Sciatic nerve (tissue), 2 donors: ENCODE data around the gene WFIKKN2. TPM values are rescaled to one million over a fixed set of nuclear protein-coding genes. Genes with fewer than 3 reads are reported as not detected.
"Not testable (repeated sequence)": the region's sequence is repeated elsewhere in the genome, so short reads cannot be mapped to it uniquely, and the experiment has no call there.

Experiments used
- ATAC-seq: fragments of 200-7000 bp; cut with Tn5 transposase; one replicate; pipeline ENCODE4 v1.9.1; 2020; ENCODE audit warnings: mild to moderate bottlenecking, moderate library complexity
- DNase-seq: peaks from one replicate; pipeline ENCODE4 v3.0.0-alpha.2; 2020; ENCODE audit warnings: low spot score
- intact Hi-C: fragments of 100-400 bp; cut with DNase I; formaldehyde crosslinking; loops from one replicate; pipeline ENCODE4 v1.14.2; 2022
- total RNA-seq: library from RNA; stranded (reverse); fragmentation: NEBNext Ultra II Directional; extraction: Animal tissue kit (Norgen Biotek cat#: 25700); gene quantifications from one replicate; pipeline ENCODE4 v1.2.1, GENCODE V29; 2021
- donor health status: DM: no; HTN: no; CAD: no.
- donor health status: DM: no; HTN: no; CAD: no.

Gene WFIKKN2
- total RNA-seq, 1 donor from 2014 or later, result 2.0 TPM

DNA sequence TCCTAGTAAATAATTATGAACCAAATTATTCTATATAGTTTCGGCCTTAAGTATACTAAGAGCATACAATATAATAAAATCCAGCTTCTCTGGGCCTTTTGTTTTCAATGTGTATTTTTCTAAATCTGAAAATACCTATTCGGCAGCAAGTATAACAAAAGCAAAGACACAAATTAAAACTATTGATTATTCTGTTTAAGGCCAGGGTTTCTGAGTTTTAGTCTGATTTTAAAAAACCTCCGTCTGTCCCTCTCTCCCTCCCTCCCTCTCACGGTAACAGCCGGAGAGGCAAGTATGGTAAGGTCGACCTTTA is 29.3 kb downstream of the WFIKKN2 start:
- ATAC-seq (no peak), DNase-seq (no peak)
- intact Hi-C loops, result loop anchor here (5.0 kb wide), 1 partner anchor 83 kb away; no protein-coding TSS in a partner anchor

DNA sequence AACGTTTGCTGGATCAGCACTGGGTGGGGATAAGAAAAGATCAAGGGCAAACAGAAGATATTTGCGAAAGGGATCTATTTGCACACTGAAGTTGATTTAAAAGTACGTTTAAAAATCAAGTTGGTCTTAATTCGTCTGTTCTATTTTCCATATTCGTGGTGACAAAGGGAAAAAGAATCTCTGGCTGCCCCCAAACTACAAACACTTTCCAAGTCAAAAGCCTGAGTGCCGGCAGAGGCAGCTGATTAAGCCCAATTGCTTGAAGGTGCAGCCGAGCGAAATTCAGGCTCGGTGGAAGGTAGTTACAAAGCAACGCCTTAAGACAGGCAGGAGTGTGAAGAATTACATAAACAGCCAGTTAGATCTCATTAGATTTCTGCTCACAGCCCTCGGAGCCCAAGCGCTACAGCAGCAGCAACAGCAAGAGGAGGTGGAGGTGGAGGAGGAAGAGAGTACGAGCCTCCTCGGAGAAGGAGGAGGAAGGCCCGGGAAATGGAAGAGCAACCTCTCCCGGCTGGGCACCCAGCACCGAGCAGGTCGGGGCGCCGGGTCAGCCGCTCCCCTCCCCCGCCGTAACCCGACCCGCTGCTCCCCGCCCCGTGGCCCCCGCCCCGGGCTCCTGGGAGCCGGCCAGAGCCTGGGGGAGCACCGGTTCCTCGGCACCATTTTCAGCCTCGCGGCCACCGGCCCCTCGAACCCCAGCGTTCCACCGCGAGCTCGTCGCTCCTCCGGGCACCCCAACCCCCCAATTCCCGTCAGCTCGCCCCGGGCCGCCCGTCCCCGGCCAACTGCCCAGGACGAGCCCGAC is 29.9 kb downstream of the WFIKKN2 start:
- DNase-seq, result peak; percentile 84
- intact Hi-C loops, result no loop called here
- no peak for ATAC-seq

DNA sequence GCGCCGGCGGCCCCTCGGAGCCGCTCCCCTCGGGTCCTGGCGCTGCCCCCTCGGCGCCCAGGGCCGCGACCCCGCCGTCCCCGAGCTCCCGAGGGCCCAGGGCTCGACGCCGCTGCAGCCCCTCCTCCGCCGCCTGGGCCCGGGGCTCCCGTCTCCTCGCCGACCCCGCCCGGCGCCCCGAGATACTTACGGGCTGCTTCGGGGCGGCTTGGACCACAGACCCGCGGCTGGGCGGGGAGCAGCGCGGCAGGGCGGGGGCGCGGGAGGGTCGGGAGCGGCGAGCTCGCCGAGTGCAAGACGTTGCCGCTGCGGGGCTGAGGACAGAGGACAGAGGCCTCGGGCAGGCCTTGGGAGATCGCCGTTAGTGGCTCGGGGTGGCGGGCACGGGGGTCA is 30.5 kb downstream of the WFIKKN2 start:
- intact Hi-C loops, result no loop called here
- ATAC-seq (no peak), DNase-seq (no peak)

DNA sequence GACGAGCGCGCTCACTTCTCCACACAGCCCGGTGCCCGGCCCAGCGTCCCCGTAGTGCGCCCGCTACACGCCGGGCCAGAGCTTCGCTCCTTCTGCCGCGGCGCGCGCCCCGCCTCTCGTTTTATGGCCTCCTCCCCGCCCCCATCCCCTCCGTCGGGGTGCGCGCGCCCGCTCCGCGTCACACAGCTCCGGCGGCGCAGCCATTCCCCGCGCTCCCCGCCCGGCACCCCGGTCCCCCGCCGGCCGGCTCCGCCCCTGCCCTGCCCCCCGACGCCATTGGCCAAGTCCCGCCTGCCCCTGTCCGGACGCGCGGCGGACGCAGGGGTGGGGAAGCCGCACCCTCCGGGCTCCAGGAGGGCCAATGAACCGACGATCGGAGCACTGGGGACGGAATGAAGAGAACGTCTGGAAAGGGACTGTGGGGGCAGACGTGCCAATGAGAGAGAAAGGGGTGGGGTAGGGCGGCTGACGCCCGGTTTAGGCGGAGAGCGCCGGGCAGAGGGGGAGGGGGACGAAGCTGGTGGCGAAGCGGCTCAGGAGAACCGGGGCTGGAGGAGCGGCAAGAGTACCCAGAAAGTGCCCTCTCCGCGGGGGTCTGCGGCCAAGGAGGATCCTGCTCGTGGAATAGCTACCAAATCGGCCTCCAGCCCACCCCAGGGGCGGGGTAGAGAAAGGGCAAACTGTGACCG is 31.0 kb downstream of the WFIKKN2 start, which contains the start of gene TOB1:
TOB1 (minus strand) TSS at position 94 of the 689 bp plus-strand sequence. CDS start 2,337 bp downstream, outside the sequence.
- ATAC-seq (peak; percentile 92), DNase-seq (peak; percentile 99)
- intact Hi-C loops, result no loop called here

DNA sequence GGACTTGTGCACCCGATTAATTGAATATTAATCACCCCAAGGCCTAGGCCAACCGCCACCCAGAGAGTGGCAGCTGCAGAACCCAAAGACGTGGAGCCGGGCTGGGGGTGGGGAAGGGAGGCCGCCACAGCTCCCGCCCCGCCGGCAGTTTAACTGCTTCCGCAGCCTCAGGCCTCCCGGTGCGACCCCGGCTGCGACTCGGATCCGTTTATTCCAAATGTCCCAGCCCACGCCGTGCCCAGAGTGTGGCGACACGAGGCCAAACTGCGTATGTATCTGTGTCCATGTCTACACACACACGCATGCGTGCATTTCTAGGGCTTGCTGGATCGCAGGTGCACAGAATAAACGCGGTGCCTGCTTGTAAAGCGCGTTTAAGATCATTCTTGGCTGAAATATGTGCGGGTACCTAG is 31.6 kb downstream of the WFIKKN2 start:
- DNase-seq, result peak; percentile 85
- intact Hi-C loops, result no loop called here
- ATAC-seq, result peak; percentile 54

DNA sequence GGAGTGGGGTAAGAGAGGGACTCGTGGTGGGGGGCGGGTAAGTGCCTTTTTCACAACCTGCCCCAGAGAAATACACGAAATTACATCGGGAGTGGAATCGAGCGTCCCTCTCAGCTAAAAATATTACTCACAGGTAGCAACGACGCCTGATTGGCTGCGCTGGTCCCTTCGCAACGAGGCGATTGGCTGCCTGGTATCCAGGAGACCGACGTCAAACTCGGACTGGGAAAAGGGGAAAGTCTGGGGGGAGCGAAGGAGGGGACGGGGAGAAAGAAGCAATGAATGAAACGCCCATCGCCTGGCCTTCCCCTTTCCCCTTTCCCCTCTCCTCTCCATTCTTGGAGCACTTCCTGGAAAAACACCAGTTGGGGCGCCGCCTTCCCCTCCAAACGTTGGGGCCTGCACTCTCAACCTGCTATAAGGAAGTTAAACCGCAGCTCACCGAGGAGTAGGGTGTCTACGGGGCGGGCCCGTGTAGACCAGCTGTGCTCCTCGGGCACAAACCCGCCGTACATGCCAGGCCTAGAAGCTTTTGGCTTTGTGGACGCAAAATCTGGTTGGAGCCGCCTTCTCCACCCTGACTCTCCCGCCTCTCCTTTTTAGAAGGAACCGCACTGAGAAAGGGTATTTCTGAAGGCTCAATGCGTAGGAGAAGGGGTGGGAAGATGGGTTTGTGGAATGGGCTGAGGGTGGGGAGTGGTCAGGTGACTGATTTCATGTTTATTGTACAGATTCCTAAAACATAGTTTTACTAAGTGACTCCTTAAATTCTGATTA is 32.2 kb downstream of the WFIKKN2 start:
- DNase-seq (peak; percentile 97), ATAC-seq (peak; percentile 91)
- intact Hi-C loops, result no loop called here

DNA sequence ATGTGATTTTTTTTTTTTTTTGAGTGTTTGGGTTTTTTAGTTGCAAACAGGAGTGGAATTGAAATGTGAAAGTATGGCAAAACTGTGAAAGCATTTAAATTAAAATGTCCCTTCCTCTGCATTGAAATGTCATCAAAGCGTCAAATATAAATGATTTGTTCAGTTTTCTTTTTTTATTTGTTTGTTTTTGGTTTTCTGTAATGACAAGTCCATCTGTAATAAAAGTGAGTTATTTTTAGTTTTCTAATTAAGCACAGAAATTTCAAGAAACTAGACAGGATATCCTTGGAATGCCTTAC is 32.7 kb downstream of the WFIKKN2 start:
- intact Hi-C loops, result no loop called here
- no peak for ATAC-seq

DNA sequence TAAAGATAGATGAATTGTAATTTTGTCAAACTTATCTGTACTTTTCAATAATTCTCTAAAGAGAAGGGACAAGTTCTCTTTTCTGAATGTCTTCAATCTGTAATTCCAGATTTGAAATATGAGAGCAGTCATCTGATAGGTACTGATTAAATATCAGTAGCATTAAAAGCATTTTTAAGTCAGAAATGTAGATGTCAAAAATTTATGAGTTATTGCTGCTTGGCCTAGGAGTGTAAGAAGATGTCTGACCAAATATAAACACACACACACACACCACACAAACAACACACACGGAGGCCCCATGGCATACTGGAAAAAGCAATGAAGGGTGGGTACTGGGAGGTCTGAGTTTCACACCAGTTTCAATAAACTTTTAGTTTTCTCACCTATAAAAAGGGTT is 33.2 kb downstream of the WFIKKN2 start:
- no peak for ATAC-seq
- intact Hi-C loops, result no loop called here
- DNase-seq, result no peak

More for the DNA sequence above, 32.7 kb downstream of the WFIKKN2 start:
- DNase-seq, result no peak

DNA sequence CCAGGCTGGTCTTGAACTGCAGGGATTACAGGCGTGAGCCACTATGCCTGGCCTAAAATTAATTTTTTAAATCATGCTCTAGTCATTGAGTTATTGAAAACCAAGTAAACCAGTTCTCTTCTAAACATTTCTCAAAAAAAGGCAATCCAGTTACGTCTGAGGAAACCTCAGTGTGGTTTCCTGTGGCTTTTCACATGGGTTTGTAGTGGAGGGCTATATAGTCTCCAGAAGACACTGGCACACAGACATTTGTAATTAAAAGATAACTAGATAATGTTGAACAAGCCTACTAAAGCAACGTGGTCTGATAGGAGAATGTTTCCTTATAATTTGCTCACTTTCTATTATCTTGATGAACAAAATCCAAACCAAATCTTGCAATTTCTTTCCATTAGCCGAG is 36.0 kb downstream of the WFIKKN2 start:
- DNase-seq (no peak), ATAC-seq (no peak)
- intact Hi-C loops, result no loop called here

DNA sequence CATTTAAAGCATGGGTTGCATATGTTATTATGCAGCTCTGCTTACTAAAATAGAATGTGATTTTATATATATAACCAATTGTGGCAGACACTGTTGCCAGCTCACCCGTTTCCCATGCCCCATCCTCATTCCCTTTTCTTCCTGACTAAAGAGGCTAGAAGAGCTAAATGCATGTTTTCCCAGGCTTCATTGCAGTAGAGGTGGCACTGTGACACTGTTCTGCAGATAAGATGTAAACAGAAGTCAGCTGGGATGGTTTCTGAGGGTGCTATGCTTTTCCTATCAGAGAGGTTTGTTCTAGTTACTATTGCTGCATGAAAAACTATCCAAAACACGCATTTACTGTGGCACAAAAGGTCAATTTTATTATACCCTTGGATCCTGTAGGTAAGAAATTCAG is 36.5 kb downstream of the WFIKKN2 start:
- no peak for DNase-seq
- intact Hi-C loops, result no loop called here
- ATAC-seq, result no peak

DNA sequence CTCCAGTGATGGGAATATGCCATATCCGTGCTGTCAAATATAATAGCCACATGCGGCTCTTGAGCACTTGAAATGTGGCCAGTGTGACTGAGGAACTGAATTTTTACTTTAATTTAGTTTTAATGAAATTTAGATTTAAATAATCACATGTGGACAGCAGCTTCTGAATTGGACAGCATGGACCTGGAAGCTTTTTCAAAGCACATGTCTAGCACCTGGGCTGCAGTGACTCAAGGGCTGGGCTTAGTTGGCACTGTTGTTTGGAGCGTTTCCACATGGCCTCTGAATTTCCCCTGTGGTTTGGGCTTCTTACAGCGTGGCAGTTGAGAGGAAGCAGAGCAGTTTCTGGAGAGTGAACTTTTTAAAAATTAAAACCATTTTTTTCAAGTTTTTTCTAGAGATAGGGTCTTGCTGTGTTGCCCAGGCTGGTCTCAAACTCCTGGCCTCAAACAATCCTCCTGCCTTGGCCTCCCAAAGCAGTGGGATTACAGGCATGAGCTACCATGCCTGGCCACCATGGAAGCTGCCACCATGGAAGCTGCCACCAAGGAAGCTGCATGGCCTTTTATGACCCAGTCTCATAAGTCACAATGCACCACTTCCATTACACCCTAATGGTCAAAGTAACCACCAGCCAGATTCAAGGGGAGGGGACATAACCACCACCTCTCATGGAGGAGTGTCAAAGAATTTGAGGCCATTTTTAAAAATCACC is 37.5 kb downstream of the WFIKKN2 start:
- ATAC-seq (no peak), DNase-seq (no peak)
- intact Hi-C loops, result no loop called here

DNA sequence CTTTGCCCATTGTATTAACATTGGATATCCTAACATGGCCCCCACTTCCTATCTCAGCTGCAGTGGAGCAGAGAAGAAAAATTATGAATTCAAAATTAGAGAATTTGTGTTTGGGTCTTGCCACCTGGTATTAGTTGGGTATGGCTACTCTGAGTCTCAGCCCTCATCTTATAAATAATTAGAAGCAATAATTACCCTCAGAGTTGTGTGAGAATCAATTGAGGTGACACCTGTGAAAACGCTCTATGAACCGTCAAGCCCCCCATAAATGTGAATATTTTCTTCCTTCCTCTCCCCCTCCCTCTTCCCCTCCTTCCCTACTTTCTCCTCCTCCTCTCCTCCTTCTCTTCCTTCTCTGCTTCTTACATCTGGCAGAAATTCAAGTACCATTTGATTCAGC is 39.7 kb downstream of the WFIKKN2 start:
- DNase-seq (no peak), ATAC-seq (no peak)
- intact Hi-C loops, result no loop called here

DNA sequence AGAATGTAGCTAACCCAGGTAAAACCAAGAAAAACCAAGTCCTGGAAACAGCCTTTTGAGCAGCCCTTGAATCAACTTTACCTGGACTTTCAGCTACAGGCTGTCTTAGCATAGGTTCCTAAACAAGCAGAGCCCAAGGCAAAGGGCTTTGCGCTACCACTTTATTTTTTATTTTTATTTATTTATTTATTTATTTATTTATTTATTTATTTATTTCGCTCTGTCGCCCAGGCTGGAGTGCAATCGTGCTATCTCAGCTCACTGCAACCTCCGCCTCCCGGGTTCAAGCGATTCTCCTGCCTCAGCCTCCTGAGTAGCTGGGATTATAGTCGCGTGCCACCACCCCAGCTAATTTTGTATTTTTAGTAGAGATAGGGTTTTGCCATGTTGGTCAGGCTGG is 41.7 kb downstream of the WFIKKN2 start:
- DNase-seq, intact Hi-C loops, ATAC-seq: not testable (repeated sequence)

DNA sequence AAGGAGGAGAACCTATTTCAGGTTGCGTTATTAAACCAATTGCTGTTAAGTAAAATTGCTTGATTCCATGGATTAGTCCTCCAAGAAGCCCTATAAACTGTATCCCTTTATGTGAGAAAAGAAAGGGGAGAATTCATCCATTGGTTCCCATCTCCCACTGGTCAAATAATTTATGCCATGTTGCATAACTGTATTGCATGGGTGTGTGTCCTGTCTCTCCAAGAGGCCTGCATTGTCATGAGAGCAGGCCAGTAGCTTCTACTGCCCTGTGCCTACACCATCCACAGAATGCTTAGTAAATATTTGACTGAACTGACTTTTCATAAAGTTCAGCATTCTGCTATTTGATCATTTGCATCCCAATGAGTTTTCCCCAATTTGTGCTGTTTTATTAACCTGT is 42.5 kb downstream of the WFIKKN2 start:
- DNase-seq (no peak), ATAC-seq (peak; percentile 70)
- intact Hi-C loops, result no loop called here

DNA sequence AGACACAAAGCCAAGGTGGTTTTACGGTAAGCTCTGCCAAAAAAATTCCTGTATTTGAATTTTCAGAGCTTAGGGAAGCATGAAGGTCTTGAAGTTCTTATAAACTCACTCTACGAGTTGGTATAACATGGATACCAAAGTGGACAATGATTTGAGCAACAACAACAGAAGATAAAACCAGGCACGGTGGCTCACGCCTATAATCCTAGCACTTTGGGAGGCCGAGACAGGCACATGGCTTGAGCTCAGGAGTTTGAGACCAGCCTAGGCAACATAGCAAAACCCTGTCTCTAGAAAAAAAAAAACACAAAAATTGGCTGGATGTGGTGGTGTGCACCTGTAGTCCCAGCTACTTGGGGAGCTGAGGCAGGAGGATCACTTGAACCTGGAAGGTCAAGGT is 43.7 kb downstream of the WFIKKN2 start:
- intact Hi-C loops, result no loop called here
- ATAC-seq (no peak), DNase-seq (no peak)

DNA sequence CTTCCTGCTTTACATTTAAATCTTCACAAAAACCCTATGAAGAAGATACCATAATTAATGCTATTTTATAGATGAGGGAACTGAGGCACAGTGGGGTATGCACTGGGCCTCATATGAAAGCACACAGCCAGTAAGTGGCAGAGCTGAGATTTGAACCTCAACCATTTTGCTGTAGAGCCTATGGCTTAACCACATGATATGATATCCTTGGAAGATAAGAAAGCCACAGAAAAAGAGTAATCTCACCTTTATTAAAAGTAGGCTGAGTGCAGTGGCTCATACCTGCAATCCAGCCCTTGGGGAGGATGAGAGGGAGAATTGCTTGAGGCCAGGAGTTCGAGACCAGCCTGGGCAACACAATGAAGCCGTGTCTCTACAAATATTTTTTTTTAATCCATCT is 45.8 kb downstream of the WFIKKN2 start:
- ATAC-seq (no peak), DNase-seq (no peak)
- intact Hi-C loops, result no loop called here

DNA sequence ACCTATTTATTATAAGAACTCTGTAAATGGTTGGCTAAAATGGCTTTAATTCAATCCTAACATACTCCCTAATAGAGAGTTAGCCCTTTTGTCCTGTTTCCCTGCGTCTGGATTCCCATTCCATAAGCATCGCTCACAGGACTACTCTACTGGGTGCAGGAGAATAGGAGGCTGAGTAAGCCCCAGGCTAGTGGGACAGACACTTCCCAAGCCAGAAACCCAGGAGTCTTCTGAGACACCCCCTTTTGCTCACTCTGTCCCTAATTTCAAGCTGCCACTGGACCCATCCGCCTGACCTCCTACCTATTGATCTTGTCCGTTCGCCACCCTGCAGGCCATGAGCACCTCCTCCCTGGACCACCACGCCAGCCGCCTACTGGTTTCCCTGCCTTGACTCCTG is 47.5 kb downstream of the WFIKKN2 start:
- intact Hi-C loops, result no loop called here
- no peak for ATAC-seq
- no peak for DNase-seq

DNA sequence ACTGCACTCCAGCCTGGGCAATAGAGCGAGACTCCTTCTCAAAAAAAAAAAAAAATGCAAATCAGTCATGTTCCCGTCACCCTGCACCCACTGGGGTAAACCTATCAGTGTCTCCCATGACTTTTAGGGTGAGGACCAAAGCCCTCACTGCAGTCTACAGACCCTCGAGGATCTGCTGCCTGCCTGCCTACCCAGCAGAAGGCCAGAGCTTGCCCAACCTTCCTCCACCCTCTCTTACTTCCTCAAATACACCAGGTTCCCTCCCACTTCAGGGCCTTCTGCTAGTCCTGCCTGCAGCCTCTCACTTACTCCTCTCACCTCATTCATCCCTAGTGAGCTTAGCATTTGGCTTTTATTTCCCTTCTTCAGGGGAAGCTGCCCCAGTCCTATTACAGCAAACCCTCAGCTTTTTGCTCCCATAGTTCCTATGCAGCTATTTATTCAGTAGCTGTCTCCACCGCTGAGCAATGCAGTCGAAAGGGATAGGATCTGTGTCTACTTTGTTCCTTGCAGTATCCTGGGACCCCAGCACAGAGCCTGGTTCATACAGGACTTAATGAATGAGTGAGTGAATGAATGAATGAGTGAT is 48.6 kb downstream of the WFIKKN2 start:
- peak; percentile 46 for ATAC-seq
- DNase-seq, result no peak
- intact Hi-C loops, result no loop called here
